A549 (cell line): ENCODE results near the gene ELOVL5. TPM values are rescaled to one million over a fixed set of nuclear protein-coding genes. Genes with fewer than 3 reads are reported as not detected.

Experiments used
- ATAC-seq, 2 experiments: fragments of 200-7000 bp in 1 of 2; fragments of >200 bp in 1 of 2; cut with Nextera tagmentation in 1 of 2; cut with Tn5 transposase in 1 of 2; 3 replicates each; pipeline versions ENCODE4 v1.8.0 to v1.9.1; 2018 to 2020; ENCODE audit warnings: mild to moderate bottlenecking in 1 of 2, moderate library complexity in 1 of 2
- CTCF ChIA-PET: fragments of 300-600 bp; sonication (Branson Sonifier 250); formaldehyde crosslinking; extraction: SDS; loops from one replicate; lab custom pipeline; 2021; ENCODE audit warnings: antibody characterized with exemption, inconsistent platforms; lab: Yijun Ruan, JAX
- POLR2A ChIA-PET: fragments of 350-600 bp; formaldehyde crosslinking; extraction: SDS; loops from one replicate; lab custom pipeline; 2021; ENCODE audit warnings: antibody characterized with exemption, inconsistent platforms; lab: Yijun Ruan, JAX
- DNase-seq, 2 experiments: peaks; one replicate each; pipeline versions ENCODE4 v3.0.0 to v3.0.0-alpha.2; 2011 to 2016; ENCODE audit warnings: low read depth in 1 of 2, low spot score in 1 of 2
- FAIRE-seq: peaks from 2 replicates; lab custom pipeline; 2011; peaks lifted over from hg19 to GRCh38; lab: Jason Lieb, UNC
- H3K27ac ChIP-seq, 2 experiments: fragments of >200 bp; sonication (Bioruptor Twin); formaldehyde crosslinking; 3 replicates each; pipeline ENCODE4 v1.5.1; 2016 to 2017
- H3K4me1 ChIP-seq: fragments of >200 bp; sonication (Bioruptor Twin); formaldehyde crosslinking; 3 replicates; pipeline ENCODE4 v1.6.1; 2016
- H3K4me2 ChIP-seq: fragments of >200 bp; sonication (Bioruptor Twin); formaldehyde crosslinking; 3 replicates; pipeline ENCODE4 v1.6.1; 2016
- H3K4me3 ChIP-seq: fragments of >200 bp; sonication (Bioruptor Twin); formaldehyde crosslinking; 3 replicates; pipeline ENCODE4 v1.5.1; 2016
- H3K9me3 ChIP-seq: fragments of >200 bp; sonication (Bioruptor Twin); formaldehyde crosslinking; 3 replicates; pipeline ENCODE4 v1.6.1; 2016
- CHD4 ChIP-seq: fragments of 200-600 bp; sonication (generic); IDR thresholded peaks from 2 replicates; pipeline ENCODE4 v1.6.1; 2016; ENCODE audit warnings: antibody characterized with exemption, mild to moderate bottlenecking, borderline replicate concordance
- EHF ChIP-seq: fragments of 250-450 bp; sonication (Bioruptor Pico); IDR thresholded peaks from 2 replicates; pipeline ENCODE4 v1.5.0; 2020; ENCODE audit warnings: mild to moderate bottlenecking
- FOXS1 ChIP-seq: fragments of 250-450 bp; sonication (Bioruptor Pico); IDR thresholded peaks from 2 replicates; pipeline ENCODE4 v1.5.0; 2020; ENCODE audit warnings: mild to moderate bottlenecking, moderate library complexity
- GATA3 ChIP-seq: IDR thresholded peaks from 2 replicates; pipeline ENCODE4 v1.6.1; 2012; ENCODE audit warnings: borderline replicate concordance
- HDAC2 ChIP-seq: fragments of 200-600 bp; sonication (generic); IDR thresholded peaks from 2 replicates; pipeline ENCODE4 v1.6.1; 2016
- HMGXB4 ChIP-seq: fragments of 250-450 bp; sonication (Bioruptor Pico); IDR thresholded peaks from 2 replicates; pipeline ENCODE4 v1.5.0; 2021; ENCODE audit warnings: mild to moderate bottlenecking, moderate library complexity, borderline replicate concordance
- HOXA7 ChIP-seq: fragments of 250-450 bp; sonication (Bioruptor Pico); IDR thresholded peaks from 2 replicates; pipeline ENCODE4 v1.5.0; 2020; ENCODE audit warnings: mild to moderate bottlenecking, moderate library complexity
- HOXB13 ChIP-seq: fragments of 250-450 bp; sonication (Bioruptor Pico); IDR thresholded peaks from 2 replicates; pipeline ENCODE4 v1.5.0; 2020; ENCODE audit warnings: low read depth, mild to moderate bottlenecking, moderate library complexity
- HOXB5 ChIP-seq: fragments of 250-450 bp; sonication (Bioruptor Pico); IDR thresholded peaks from 2 replicates; pipeline ENCODE4 v1.5.0; 2020; ENCODE audit warnings: mild to moderate bottlenecking, moderate library complexity
- JUN ChIP-seq, 2 experiments: fragments of >200 bp; sonication (Bioruptor Twin); formaldehyde crosslinking; IDR thresholded peaks; 2 replicates in 1 of 2; 3 replicates in 1 of 2; pipeline ENCODE4 v1.6.1; 2016 to 2017
- JUNB ChIP-seq: fragments of >200 bp; sonication (Bioruptor Twin); formaldehyde crosslinking; IDR thresholded peaks from 2 replicates; pipeline ENCODE4 v1.6.1; 2016
- MAFK ChIP-seq: fragments of 450-650 bp; IDR thresholded peaks from 2 replicates; pipeline ENCODE4 v1.6.1; 2014; ENCODE audit not compliant: partially characterized antibody
- NPAS2 ChIP-seq: fragments of 250-450 bp; sonication (Bioruptor Pico); IDR thresholded peaks from 2 replicates; pipeline ENCODE4 v1.8.0; 2022; ENCODE audit warnings: mild to moderate bottlenecking, moderate library complexity, borderline replicate concordance
- PHF8 ChIP-seq: fragments of 200-600 bp; sonication (generic); IDR thresholded peaks from 2 replicates; pipeline ENCODE4 v1.6.1; 2016; ENCODE audit warnings: low read depth, mild to moderate bottlenecking, antibody characterized with exemption, moderate library complexity, borderline replicate concordance
- POLR2AphosphoS2 ChIP-seq: conservative IDR thresholded peaks from 2 replicates; pipeline ENCODE4 v1.6.1; 2012; ENCODE audit warnings: low read length, improper control_type of control experiment, inconsistent platforms
- RARB ChIP-seq: fragments of 250-450 bp; sonication (Bioruptor Pico); IDR thresholded peaks from 2 replicates; pipeline ENCODE4 v1.8.0; 2021; ENCODE audit warnings: mild to moderate bottlenecking, moderate library complexity
- REST ChIP-seq: fragments of 200-600 bp; sonication (generic); IDR thresholded peaks from 2 replicates; pipeline ENCODE4 v1.6.1; 2016; ENCODE audit warnings: antibody characterized with exemption, mild to moderate bottlenecking, moderate library complexity
- RFX5 ChIP-seq: fragments of 450-650 bp; IDR thresholded peaks from 2 replicates; pipeline ENCODE4 v1.7.1; 2014; ENCODE audit warnings: antibody characterized with exemption, mild to moderate bottlenecking, moderate library complexity
- SREBF2 ChIP-seq: fragments of 450-650 bp; IDR thresholded peaks from 2 replicates; pipeline ENCODE4 v1.6.1; 2014; ENCODE audit warnings: mild to moderate bottlenecking, moderate library complexity
- TP53 ChIP-seq: fragments of 250-450 bp; sonication (Bioruptor Pico); IDR thresholded peaks from 2 replicates; pipeline ENCODE4 v1.5.0; 2021; ENCODE audit warnings: mild to moderate bottlenecking, moderate library complexity
- USF2 ChIP-seq: fragments of 450-650 bp; IDR thresholded peaks from 2 replicates; pipeline ENCODE4 v1.6.1; 2014; ENCODE audit warnings: antibody characterized with exemption
- ZC3H11A ChIP-seq: fragments of 450-650 bp; IDR thresholded peaks from 2 replicates; pipeline ENCODE4 v1.6.1; 2014; ENCODE audit warnings: antibody characterized with exemption, mild to moderate bottlenecking
- ZFP36 ChIP-seq: fragments of 450-650 bp; IDR thresholded peaks from 2 replicates; pipeline ENCODE4 v1.6.1; 2014; ENCODE audit warnings: borderline replicate concordance; ENCODE audit not compliant: partially characterized antibody
- ZNF302 ChIP-seq: fragments of 250-450 bp; sonication (Bioruptor Pico); IDR thresholded peaks from 2 replicates; pipeline ENCODE4 v1.9.0; 2021; ENCODE audit warnings: inconsistent platforms, mild to moderate bottlenecking, moderate library complexity
- ZSCAN20 ChIP-seq: fragments of 250-450 bp; sonication (Bioruptor Pico); IDR thresholded peaks from 2 replicates; pipeline ENCODE4 v1.8.0; 2022; ENCODE audit warnings: mild to moderate bottlenecking, moderate library complexity
- WGBS: methylation state at CpG from one replicate; pipeline ENCODE4 v1.1.6; 2017; ENCODE audit errors: missing lambda C conversion rate; 5-methylcytosine and 5-hydroxymethylcytosine counted together
- polyA plus RNA-seq, 4 experiments: library from polyadenylated mRNA; depleted of rRNA in 3 of 4; stranded (reverse); fragments of >200 nt; fragmentation: RNase III in 1 of 4; extraction: RNeasy Plus Mini Kit Qiagen cat#74134 plus additional on column Dnase treatment in 1 of 4; gene quantifications; 2 replicates in 3 of 4; 3 replicates in 1 of 4; pipeline ENCODE4 v1.2.3, GENCODE V29; 2011 to 2017

Gene ELOVL5
- polyA plus RNA-seq, 2 of the 4 experiments (the other 2 are of a cell fraction) = 90.9 to 95.4 TPM

GRCh38 chr6:53233309-53233708 lies 115.4 kb downstream of the ELOVL5 start (continued):
- TF ChIP-seq REST (no peak), FOXS1 (CRISPR knock-in tag) (no peak), EHF (no peak), JUN (IDR thresholded peaks at IDR 0.05) (no peak), HDAC2 (no peak), ZC3H11A (no peak)

GRCh38 chr6:53230775-53231467 lies 117.8 kb downstream of the ELOVL5 start:
- no peaks in the 10 kb centered on the region for H3K4me1 ChIP-seq
- TF ChIP-seq GATA3 = no peak
- TF ChIP-seq SREBF2 = no peak
- no peak for TF ChIP-seq PHF8
- no peak for TF ChIP-seq ZC3H11A
- TF ChIP-seq CHD4 = no peak
- TF ChIP-seq NPAS2 = no peak
- no peak for TF ChIP-seq USF2
- DNase-seq (no peak), FAIRE-seq (no peak), ATAC-seq (no peak)
- H3K4me3 ChIP-seq = no peak overlapping the region
- CTCF ChIA-PET = interaction anchor here (1.4 kb wide), 1 partner anchor 21 kb away, joined by 3 read pairs; no protein-coding TSS in a partner anchor
- H3K9me3 ChIP-seq = no peaks in the 10 kb centered on the region
- no peak overlapping the region for H3K4me2 ChIP-seq
- POLR2A ChIA-PET = interaction anchor here (0.5 kb wide), 1 partner anchor 26 kb away, joined by 3 read pairs; no protein-coding TSS in a partner anchor
- no peak overlapping the region for H3K27ac ChIP-seq
- WGBS = 77% methylated on average over 10 of the region's 10 CpGs

GRCh38 chr6:53227847-53228246 lies 120.9 kb downstream of the ELOVL5 start:
- H3K27ac ChIP-seq = no peak overlapping the region
- FAIRE-seq (no peak), ATAC-seq (no peak), DNase-seq (no peak)
- H3K4me1 ChIP-seq = no peaks in the 10 kb centered on the region
- TF ChIP-seq HOXA7 (CRISPR knock-in tag) (no peak), HOXB13 (CRISPR knock-in tag) (no peak), HOXB5 (CRISPR knock-in tag) (no peak), ZNF302 (CRISPR knock-in tag) (no peak), ZC3H11A (no peak), RFX5 (no peak), ZSCAN20 (CRISPR knock-in tag) (no peak), USF2 (no peak), NPAS2 (no peak), POLR2AphosphoS2 (no peak), ZFP36 (no peak), TP53 (CRISPR knock-in tag) (no peak), JUNB (no peak), GATA3 (no peak), HMGXB4 (CRISPR knock-in tag) (no peak), MAFK (no peak), RARB (CRISPR knock-in tag) (no peak)
- ChIA-PET CTCF (interaction anchor here (1.2 kb wide), 1 partner anchor 56 kb away, joined by 4 read pairs; no protein-coding TSS in a partner anchor), POLR2A (no interaction called here)
- H3K4me2 ChIP-seq = no peak overlapping the region
- 77% methylated on average over 3 of the region's 3 CpGs for WGBS
- H3K9me3 ChIP-seq = no peaks in the 10 kb centered on the region
- H3K4me3 ChIP-seq = no peak overlapping the region
